Posterior cingulate gyrus (tissue), 11 donors: Measurements from ENCODE around the gene BCDIN3D.

Source experiments
- DNase-seq, 10 donors: peaks; one replicate each; pipeline versions ENCODE4 v3.0.0 to v3.0.0-alpha.2; 2020 to 2021; ENCODE audit warnings: mixed read lengths in 3 of 10
- intact Hi-C: fragments of 100-400 bp; cut with DNase I; formaldehyde crosslinking; loops from one replicate; pipeline ENCODE4 v1.15.1; 2023

BCDIN3D gene

DNA sequence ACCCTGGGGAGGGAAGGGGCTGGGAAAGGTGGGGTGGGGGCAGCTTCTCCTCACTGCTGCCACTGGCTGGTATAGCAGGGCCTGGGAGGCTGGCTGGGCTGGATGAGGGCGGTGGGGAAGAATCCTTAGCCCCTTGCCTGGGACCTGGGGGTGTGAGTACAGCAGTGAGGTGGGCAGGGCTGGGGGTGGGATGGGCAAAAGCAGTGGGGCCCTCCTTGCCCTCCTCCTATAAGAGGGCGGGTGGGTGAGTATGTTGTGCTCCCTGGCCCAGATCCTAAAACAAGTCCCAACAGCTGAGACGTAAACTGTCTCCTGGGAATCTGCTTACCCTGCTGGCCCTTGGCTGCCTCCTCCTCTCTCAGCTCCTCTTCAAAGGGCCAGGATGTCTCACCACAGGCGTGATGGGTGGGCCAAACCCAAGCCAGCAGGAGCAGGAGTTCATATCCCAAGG, 16.9 kb downstream of the BCDIN3D start:
- intact Hi-C loops = no loop called here
- DNase-seq = no peak

DNA sequence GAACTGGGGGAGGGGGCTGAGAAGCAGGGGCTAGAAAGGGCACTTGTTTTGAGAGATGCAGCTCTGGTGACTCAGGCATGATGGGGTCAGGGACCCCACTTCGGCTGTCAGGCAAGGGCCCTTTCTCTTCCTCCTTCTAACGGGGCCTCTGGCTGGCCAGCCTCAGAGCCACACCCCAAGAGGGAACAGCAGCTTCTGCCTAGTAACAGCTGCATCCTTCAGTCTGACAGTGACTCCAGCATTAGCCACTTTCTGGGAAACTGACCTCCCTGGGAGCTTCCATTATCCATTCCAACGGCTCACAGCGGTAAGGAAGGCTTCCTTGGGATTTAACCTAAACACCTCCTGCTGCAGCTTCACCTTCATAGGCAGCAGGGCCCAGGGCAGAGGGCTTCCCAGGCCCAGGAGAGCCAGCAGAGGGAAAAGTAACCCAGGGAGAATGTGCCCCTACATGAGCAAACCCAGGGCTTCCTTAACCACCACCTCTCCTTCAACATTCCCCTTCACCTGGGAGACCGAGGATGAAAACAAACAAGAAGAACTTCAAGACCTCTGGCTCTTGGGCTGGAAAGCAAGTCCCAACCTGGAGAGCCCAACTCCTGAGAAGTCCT, 17.4 kb downstream of the BCDIN3D start:
- intact Hi-C loops = no loop called here
- DNase-seq = peak in 1 of 10 donors; percentile 87

DNA sequence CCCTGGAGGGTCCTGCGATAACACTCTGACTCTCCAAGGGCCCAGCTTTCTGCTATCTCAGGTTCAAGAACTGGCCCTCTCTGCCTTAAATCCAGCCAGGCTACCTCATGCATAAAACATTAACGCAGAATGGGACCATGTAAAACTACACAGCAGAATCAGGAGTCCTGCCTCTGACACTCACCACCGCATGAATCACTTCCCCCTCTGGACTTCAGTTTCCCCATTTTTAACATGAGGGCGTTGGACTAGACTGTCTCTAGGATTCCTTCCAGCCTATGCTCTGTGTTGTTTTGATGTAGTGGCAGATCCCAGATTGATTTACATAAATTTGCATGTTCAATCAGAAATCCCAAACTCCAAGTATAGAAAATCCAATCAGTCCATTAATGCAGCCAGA, 18.0 kb downstream of the BCDIN3D start:
- DNase-seq = no peak
- intact Hi-C loops = no loop called here

DNA sequence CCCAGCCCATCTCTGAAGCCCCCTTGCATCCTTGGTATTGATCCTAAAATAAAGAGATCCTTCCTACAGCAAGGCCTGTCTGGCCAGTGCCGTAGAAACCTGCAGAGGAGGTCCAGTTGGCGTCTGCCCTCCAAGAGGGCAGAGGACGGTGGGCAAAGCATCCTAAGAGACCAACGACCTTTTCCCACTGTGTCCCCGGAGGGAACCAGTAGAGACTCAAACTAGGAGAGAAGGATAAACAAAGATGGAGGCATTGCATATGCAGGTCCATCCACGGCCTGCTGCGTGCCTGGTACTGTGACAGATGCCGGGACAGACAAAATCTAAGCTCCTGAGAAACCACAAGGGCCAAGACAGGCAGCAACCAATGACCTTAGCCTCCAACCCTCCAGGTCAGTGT, 18.5 kb downstream of the BCDIN3D start:
- DNase-seq = no peak
- intact Hi-C loops = no loop called here

DNA sequence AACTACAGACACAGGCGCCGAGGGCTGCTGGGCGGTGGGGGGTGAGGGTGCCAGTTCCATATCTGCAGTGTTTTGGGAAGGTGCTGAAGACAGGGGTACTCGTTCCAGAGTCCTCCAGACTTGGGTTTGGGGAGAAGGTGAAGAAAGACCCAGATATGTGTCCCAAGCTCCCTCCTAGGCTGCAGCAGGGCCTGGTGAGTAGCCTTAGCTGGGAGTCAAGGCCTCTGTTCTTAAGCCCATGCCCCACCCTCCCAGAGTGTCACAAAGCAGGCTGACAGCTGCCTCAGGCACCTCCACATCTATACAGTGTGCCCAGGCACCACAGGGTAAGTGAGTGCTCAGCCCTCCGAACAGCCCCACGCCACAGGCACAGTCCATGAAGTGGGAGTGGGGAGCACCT, 19.0 kb downstream of the BCDIN3D start:
- intact Hi-C loops = no loop called here

DNA sequence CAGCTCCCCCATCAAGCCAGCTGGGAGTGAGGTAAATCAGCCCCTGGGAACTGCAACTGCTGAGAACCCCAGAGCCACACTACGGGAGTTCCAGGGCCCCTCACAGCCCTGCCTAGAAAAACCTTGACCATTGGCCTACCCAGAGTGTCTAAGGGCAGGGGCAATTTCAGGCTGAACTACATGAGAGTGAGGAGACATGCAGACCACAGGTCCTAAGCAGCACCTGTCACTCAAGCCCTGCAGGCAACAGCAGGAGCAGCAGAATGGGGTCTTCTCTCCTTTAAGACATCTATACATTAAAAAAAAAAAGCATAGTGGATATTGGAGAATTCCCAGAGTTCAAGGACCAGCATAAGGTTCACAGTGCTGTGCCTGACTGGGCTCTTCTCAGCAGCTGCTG, 19.6 kb downstream of the BCDIN3D start:
- intact Hi-C loops = no loop called here
- no peak for DNase-seq

More for the DNA sequence above, 19.0 kb downstream of the BCDIN3D start:
- DNase-seq = no peak

DNA sequence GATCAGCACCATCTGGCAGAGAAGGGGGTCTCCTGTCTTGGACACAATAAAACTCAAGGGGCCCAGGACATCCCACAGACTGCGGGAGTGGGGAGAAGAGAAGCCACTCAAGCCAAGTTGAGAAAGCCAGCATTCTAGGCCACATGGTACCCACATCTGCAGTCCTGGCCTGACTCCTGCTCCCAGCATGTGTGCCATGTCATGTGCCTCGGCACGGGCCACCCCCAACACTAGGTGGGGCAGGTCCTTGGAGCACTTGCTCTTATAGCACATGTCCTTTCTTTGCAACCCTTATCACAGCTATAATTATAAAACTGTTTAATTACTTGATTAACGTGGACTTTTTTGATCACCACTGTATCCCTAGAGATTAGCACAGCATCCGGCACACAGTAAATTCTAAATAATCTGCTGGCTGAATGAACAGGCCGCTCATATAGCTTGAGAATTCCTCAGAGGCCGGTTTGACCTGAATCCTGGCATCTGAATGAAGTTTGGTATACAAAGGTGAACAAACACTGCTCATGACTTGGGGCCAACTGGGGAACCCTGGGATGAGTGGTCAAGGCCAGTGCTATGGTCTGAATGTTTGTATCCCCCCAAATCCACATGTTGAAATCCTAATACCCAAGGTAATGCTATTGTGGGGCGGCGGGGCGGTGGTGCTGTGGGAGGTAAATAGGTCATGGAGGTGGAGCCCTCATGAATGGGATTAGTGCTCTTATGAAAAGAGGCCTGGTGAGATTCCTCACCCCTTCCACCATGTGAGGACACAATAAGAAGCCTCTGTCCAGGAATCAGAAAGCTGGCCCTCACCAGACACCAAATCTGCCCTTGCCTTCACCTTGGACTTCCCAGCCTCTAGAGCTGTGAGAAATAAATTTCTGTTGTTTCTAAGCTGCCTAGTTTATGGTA, 21.3 kb downstream of the BCDIN3D start:
- intact Hi-C loops = no loop called here
- DNase-seq = peak in 1 of 10 donors; percentile 77

DNA sequence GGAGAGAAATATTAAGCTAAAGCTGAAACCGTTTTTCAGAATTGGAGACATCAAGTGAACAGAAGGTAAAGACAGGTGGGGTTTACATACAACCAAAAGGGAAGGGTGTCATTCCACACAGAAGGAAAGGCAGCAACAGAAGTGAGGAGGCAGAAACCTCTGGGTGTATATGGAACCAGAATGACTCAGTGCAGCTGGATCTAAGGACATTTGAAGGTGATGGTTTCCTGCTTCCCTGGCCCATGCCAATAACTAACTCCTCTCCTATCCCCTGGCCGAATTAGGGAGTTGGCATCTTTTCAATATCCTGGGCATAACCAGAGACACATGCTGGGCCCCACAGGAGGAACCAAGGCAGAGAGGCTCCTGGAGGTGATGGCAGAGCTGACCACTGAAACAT, 23.1 kb downstream of the BCDIN3D start:
- intact Hi-C loops = no loop called here
- DNase-seq = no peak

DNA sequence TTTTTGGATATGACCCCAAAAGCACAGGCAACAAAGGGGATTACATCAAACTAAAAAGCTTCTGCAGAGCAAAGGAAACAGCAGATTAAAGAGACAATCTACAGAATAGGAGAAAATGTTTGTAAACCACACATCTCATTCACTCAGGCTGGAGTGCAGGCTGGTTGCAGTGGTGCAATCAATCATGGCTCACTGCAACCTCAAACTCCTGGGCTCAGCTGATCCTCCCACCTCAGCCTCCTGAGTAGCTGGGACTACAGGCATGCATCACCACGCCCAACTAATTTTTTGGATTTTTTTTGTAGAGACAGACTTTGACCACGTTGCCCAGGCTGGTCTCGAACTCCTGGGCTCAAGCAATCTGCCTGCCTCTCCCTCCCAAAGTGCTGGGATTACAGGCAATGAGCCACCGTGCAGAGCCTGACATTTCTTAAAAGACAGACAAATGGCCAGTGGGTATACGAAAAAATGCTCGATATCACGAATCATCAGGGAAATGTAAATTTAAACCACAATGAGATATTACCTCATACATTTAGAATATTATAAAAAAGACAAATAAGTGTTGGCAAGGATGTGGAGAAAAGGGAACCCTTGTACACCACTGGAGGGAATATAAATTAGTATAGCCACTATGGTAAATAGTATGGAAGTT, 24.5 kb downstream of the BCDIN3D start:
- intact Hi-C loops = no loop called here
- DNase-seq = peak in 1 of 10 donors; percentile 2

DNA sequence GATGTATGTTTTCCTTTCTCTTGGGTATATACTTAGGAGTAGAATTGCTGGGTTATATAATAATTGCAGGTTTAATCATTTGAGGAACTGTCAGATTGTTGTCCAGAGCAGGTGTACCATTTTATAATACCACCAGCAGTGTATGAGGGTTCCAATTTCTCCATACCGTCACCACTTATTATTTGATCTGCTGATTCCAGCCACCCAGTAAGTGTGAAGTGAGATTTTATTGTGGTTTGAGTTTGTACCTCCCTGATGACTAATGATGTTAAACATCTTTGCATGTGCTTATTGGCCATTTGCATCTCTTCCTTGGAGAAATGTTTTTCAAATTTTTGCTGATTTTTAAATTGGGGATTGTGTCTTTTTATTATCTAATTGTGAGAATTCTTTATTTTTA, 29.8 kb downstream of the BCDIN3D start:
- intact Hi-C loops = no loop called here
- DNase-seq = no peak

DNA sequence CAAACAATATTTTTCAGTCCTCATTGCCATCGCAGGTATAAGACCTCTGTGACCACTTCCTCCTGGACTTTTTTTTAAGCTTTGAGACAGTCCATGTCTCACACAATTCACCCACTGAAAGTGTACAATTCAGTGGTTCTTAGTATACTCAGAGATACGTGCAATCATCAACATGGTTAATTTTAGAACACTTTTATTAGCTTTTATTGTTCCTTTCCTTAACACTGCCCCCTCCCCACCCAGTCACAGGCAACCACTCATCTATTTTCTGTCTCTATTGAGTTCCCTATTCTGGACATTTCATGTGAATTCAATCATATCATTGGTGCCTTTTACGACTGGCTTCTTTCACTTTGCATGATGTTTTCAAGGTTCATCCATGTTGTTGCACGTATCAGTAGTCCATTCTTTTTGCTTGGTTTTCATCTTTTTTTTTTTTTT, 30.9 kb downstream of the BCDIN3D start:
- intact Hi-C loops = no loop called here
- no peak for DNase-seq

DNA sequence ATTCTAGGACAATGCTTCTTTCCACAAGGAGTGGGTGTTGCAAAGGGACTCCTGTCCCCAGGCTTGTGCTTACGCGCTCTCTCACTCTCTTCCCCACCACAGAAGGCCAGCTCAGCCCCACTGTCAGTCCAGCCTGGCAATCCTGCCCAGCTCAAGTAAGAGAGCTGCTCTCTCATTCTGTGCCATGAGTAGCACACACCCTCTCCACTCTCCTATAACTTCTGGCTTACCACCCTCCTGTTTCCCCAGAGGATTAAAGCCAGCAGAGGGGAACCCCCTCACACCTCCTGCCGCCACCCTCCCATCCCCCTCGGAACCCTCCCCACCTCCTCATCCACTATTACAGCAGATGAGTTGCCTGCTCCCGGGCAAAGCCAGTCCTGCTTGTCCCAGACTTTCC, 31.8 kb downstream of the BCDIN3D start:
- intact Hi-C loops = no loop called here
- DNase-seq = peak in 1 of 10 donors; percentile 57

DNA sequence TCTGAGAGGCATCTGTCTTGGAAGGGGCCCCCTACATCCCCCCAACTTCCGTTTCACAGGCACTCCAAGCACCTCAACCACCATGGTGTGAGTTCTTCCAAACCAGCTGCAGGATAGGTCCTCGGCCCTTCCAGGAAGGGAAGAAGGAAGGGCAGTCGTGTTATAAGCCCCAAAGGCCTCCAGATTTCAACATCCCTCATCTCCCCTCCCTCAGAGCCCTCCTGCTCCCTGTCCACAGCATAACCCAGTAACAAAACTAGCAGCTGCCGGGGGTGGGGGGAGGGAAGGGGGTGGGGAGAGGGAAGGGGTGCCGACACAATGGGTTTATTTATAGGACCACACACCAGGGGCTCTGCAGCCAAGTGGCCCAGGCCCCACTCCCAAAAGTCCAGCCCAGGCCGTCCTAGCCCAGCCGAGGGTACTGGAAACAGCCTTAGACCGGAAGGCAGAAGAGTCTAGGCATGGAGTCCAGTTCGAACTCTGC, 33.0 kb downstream of the BCDIN3D start:
- DNase-seq = peak in 1 of 10 donors; percentile 91
- intact Hi-C loops = no loop called here

DNA sequence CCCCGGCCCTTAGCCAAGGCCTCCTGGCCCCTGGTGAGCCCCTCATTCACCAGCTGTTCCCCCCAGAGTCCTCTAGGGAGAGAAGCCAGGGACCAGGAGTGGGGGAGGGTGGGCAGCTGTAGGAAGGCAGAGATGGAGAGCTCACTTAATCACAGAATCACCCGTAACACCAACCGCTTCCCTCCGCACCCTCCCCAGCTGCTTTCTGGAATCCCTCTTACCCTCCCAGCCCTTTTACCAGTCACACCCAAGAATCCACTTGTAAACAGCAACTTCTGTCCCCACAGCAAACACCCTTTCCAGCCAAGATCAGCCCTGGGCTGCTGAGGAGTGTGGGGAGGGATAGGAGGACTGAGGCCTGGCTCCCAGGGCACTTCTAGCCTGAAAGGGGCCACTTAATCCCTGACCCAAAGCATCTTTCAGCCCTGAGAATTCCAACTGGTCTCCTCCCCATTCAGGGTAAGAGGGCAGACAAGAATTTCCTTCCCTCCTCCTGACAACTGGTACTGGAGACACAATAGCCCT, 33.5 kb downstream of the BCDIN3D start:
- DNase-seq = peak in 1 of 10 donors; percentile 81
- intact Hi-C loops = no loop called here

DNA sequence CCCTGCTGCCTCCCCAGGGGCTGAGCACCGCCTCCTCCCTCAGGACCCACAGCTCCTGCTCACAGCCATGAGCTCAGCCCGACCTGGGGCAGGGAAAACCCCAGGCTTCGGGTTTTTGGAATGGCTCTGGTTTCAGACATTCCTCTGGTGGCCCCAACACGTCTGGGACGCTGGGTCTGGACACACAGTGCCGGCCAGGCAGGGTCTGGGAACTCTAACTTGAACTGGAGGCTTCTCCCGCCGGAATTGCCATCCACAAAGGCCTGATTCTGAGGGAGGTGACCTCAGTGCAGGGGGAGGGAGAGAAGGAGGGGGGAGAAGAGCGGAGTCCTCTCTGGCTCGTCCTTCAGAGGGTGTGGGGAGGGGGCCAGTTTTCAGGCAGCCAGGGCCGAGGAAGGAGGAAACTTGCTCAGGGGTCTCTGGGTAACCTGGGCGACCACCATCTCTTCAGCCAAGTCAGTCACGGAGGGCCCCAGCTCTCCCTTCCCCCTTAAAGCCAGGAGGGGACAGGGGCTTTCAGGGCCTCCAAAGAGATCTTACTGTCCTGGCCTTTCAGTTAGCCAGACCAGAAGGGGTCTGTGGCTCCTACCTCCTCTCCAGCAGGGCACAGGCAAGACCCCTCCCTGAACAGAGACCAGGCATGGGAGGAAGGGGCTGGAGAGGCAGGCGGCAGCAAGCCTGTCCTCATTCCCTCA, 34.1 kb downstream of the BCDIN3D start:
- peak in 6 of 10 donors; percentile 44 to 94 (median 62) for DNase-seq
- intact Hi-C loops = no loop called here

DNA sequence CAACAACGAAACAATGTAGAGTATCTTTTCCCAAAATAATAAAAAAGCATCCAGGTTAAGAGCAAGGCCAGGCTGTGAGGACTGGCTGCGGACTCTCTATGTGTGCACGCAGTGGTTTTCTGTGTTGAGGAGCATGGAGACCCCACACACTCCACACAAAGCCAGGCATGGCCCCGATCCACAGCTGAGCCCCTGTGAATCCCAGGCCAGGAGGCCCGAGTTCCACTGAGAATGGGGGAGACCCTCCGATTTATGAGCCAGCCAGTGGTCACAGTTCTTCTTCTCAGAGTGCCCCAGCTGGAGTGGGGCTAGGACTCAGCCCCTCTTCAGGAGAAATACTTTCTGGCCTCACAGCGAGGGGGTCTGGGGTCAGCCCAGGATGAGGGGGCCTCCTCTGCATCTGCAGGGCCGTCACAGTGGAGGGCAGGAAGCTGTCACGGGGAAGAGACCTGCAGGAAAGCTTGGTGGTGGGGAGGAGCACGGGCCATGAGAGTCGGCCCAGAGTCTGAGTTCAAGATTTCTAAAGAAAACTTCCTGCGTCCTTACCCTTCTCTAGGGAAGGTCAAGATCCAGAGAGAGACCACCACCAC, 34.8 kb downstream of the BCDIN3D start:
- DNase-seq = peak in 1 of 10 donors; percentile 39
- intact Hi-C loops = no loop called here

DNA sequence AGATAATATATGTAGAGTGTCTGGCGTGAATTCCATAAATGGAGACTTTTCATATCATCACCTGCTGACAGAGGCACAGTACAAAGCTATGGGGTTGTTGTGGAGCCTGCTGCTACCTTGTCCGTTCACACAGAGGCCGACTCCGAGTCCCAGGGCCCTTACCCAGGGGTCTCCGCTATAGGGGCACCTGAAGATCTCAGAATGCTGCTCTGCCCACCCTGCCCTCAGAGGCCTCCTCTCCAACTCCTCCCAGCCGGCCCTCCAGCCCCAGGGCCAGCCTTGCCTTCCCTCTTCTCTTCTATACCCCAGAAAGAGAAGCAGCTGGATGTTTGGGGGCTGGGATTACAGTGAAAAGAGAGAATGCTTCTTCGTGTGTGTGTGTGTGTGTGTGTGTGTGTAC, 36.0 kb downstream of the BCDIN3D start:
- intact Hi-C loops = no loop called here
- DNase-seq = peak in 1 of 10 donors; percentile 44

DNA sequence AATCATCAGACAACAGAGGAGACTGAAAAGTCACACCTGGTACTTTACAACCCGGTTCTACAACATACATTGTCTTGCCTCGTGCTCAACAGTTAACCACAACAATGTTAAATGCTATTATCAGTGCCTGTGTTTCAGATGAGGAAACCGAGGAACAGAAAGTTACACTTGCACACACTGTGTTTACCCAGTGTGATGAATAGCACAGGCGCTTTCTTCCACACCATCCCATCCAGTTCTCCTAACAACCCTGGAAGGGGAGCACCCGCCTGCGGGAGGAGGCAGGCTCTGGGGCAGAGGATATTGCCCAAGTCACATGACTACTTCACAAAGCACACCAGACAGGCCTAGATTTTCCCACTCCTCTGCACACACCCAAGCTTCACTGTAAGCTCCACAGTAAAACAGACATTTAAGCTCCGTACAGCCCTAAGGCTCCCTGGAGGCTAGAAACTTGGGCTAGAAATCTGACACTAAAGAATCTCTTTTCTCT, 36.5 kb downstream of the BCDIN3D start:
- intact Hi-C loops = no loop called here
- peak in 1 of 10 donors; percentile 2 for DNase-seq

DNA sequence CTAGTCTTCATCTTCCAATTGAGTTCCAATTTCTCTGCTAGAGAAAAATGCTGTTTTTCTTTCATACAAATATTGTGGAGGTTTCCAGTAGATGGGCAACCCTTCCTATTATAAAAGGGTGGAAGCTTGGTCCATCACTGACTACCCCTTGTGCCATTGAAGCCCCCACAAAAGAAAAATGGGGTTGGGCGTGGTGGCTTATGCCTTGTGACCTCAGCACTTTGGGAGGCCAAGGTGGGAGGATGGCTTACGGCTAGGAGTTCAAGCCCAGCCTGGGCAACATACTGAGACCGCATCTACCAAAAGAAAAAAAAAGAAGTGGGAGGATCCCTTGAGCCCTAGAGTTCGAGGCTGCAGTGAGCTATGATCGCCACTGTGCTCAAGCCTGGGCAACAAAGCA, 37.5 kb downstream of the BCDIN3D start:
- intact Hi-C loops = no loop called here
- peak in 1 of 10 donors; percentile 18 for DNase-seq

DNA sequence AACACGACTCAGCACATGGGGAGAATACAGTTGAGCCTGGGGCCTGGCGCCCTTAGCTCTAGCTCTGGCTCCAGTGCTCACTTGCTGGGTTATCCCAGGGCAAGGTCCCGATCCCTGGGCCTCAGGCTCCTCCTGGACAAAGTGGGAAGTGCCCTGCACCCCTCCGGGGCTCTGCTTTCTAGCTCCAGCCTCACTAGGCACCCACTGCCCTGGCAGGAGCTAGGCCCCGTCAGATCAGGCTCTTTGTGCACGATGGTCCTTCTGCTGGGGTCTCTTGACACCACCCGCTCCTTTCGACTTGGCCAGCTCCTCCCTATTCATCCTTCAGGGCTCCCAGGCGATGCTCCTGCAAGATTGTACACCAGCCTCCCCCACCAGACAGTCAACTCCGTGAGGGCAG, 38.1 kb downstream of the BCDIN3D start:
- DNase-seq = peak in 1 of 10 donors; percentile 61
- intact Hi-C loops = no loop called here
